ENCODE measurements around the gene BIN1.

The BIN1 gene

DNA sequence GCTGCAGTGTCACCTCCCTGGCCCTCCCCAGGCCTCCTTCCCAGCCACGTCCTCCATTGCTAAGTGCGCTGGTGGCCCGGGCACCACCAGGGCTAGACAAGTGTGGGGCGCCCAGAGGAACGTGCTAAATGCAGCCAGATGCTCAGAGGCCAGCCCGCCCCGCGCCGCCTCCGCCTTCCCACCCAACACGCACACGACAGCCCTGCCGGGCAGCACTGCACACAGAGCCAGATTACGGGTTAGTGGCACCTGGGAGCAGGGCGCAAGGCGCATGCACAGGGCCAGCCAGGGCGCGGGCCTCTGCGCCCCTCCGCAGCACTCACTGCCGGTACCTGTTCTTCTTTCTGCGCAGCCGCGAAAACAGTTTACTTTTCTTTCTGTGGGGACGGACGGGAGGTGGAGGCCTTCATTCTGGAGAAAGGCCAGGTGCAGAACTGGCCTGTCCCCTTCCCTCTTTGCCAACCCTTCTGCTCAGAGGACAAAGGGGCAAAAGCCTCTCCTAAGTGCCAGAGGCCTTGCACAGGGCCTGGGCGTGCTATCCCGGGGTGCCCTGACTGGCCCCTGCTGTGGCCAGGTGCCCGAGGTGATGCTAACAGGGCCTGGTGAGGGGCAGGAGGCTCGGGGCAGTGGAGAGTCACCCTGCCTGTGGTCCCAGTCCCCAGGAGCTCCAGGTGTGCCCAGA is 46.5 kb downstream of the BIN1 start:
- no peak for DNase-seq (ENCODE audit: low read depth in 2 of 2, low spot score in 1 of 2)

DNA sequence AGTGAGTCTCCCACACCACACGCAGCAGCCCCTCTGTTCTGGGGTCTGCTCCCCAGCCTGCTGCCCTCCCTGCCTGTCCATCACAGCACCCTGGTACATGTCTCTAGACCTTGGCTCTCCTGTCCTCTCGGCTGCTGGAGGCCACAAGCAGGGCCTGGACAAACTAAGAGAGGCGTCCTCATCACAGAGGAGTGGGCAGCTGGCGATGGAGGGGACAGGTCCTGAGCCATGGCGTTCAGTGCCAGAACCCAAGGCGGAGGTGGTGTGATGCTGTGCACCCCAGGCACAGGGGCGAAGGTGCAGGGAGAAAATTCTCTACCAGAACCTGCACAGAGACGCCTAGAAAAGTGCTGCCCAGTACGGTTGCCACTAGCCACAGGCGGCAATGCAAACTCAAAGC is 47.4 kb downstream of the BIN1 start:
- DNase-seq (ENCODE audit: low read depth in 2 of 2, low spot score in 1 of 2) = no peak

DNA sequence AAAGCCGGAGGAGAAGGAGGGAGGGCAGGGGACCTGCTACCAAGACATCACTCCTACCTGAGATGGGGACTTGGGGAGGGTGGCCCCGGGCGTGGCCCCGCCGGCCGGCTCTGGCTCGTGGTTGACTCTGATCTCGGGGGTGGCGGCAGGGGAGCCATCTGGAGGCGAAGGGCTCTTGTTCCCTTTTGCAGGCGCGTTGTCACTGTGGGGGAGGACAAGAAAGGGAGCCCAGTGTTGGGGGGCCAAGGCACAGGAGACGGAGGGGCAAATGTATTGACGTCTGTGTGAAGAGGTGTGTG is 48.1 kb downstream of the BIN1 start:
- DNase-seq (ENCODE audit: low read depth in 2 of 2, low spot score in 1 of 2) = no peak

- DNase-seq (ENCODE audit: low read depth in 2 of 2, low spot score in 1 of 2) = no peak
Observed at GRCh38 chr2:127058246-127058953, 48.6 kb downstream of the BIN1 start.

DNA sequence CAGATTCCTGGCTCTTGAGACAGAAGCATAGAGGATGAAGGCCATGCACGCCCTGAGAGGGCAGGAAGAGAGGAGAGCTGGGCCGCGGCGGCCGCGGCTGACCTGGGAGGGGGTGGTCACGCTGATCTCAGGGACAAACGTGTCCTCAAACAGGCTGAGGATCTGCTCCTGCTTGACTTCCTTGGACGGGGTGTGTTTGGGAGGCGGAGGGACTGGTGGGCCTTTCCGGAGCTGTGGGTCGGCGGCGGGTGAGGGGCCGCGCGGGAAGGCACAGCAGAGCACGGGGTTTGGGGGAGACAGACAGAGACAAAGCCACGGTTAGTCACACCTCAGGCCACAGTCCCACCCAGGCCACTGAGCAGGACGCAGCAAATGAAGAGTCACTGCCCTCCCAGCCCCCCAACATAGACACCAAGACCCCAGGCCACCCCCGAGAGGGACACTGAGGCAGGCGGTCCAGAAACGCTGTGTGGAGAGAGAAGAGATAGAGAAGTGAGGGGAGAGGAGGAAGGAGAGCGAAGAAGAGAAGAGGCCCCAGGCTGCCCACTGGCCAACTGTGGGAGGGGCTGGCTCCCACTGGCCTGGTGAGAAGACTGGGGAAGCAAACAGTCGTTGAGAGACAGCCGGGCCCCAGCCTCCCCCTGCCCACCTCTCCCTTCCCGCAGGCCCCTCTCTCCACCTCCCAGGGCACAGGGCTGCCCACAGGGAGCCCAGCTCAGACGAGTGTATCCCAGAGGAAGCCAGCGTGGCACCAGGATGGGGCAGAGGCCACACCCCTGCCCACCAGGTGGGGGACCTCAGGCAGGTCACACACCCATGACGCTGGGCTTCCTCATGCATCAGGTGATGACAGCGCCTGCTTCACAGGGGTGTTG is 49.3 kb downstream of the BIN1 start:
- DNase-seq (ENCODE audit: low read depth in 2 of 2, low spot score in 1 of 2) = no peak

- DNase-seq (ENCODE audit: low read depth in 2 of 2, low spot score in 1 of 2) = no peak
Observed at GRCh38 chr2:127056631-127057370, 50.2 kb downstream of the BIN1 start.

DNA sequence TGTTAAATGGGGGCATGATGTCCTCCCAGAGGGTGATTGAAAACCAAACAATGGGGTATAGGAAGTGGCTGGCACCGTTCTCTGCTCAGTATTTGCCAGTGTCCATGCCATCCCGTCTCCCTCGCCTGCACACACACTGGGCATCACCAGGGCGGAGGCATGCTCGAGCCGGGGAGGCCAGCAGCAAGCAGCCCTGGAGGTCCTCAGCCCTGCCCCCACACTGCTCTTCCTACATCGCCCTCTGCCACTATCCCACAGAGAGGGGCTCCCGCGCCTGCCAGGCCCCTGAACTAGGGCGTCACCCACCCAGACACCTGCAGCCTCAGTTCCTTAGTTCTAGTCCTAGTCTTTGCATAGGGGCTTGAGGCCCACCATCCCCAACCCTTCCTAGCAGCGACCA is 50.9 kb downstream of the BIN1 start:
- no peak for DNase-seq (ENCODE audit: low read depth in 2 of 2, low spot score in 1 of 2)

GRCh38 chr2:127055786-127056076 is 51.2 kb downstream of the BIN1 start:
- no peak for DNase-seq (ENCODE audit: low read depth in 2 of 2, low spot score in 1 of 2)

- DNase-seq (ENCODE audit: low read depth in 2 of 2, low spot score in 1 of 2) = no peak
Observed at GRCh38 chr2:127054996-127055785, 51.8 kb downstream of the BIN1 start.

- DNase-seq (ENCODE audit: low read depth in 2 of 2, low spot score in 1 of 2) = no peak
Observed at GRCh38 chr2:127054604-127054930, 52.4 kb downstream of the BIN1 start.

DNA sequence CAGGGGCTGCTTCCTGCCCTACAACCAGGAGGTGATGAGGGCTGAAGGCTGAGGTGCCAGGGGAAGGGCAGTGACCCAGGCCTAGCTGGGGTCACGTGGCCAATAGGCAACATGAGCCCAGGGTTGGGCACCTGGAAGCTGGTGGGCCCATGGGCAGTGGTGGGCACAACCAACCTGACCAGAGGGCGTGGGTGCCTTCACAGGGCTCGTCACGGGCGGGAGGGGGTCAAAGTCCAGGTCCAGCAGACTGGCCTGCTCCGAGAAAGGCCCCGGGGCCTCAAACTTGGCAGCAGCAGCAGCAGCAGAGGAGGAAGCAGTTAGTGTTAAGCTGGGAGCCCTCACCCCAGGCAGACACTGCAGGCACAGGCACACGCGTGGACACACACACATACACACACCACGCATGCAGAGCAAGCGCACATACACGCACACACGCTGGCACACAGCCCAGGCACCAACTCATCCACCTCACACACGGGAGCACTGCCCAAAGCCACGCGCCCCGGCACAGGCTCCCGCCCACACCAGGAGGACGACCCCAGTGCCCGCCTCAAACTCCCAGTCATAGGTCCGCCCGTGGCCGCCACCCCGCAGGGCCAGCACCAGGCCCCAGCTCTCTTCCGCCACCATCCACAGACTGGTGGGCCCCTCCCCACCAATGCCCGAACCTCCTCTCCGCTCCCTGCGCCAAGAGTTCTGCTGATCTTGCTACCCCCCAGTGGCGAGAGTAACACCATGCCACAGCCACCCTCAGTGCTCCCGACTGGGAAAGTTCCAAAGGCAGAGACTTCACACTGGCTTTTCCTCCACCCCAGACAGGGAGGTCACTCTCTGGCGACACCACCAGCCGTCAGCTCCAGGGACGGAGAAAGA is 53.0 kb downstream of the BIN1 start:
- no peak for DNase-seq (ENCODE audit: low read depth in 2 of 2, low spot score in 1 of 2)

- no peak for DNase-seq (ENCODE audit: low read depth in 2 of 2, low spot score in 1 of 2)
Observed at GRCh38 chr2:127052771-127053691, 53.9 kb downstream of the BIN1 start.

DNA sequence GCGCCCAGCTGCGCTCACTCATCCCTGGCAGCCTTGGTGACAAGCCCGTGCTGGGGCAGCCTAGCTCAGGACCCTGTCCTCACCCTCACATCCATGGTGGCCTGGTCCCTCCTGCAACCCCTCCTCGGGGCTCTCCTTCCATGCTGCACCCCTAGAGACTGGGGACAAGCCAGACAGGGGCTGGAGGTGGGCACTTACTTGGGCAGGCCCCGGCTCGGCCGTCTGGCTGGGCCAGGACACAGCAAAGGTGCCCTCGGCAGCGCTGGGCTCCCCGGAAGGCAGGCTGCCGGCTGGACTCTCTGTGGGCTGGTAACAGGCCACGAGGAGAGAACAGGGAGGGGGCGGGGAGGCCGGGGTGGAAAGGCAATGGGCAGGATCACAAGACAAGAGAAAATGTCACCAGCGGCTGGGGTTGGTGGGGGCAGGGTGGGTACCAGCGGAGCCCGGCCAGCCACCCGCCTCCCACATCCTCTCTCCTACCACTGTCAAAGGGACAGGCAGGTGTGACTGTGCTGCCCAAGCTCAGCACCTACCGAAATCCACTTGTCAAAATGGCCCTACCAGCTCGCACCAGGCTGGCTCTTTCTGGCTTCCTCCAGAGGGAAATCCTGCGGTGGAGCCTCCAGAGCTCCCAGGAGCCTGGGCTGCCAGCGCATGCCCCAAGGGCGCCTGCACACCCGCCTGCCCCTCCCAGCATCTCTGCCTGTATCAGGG is 54.7 kb downstream of the BIN1 start:
- DNase-seq (ENCODE audit: low read depth in 2 of 2, low spot score in 1 of 2) = no peak

DNA sequence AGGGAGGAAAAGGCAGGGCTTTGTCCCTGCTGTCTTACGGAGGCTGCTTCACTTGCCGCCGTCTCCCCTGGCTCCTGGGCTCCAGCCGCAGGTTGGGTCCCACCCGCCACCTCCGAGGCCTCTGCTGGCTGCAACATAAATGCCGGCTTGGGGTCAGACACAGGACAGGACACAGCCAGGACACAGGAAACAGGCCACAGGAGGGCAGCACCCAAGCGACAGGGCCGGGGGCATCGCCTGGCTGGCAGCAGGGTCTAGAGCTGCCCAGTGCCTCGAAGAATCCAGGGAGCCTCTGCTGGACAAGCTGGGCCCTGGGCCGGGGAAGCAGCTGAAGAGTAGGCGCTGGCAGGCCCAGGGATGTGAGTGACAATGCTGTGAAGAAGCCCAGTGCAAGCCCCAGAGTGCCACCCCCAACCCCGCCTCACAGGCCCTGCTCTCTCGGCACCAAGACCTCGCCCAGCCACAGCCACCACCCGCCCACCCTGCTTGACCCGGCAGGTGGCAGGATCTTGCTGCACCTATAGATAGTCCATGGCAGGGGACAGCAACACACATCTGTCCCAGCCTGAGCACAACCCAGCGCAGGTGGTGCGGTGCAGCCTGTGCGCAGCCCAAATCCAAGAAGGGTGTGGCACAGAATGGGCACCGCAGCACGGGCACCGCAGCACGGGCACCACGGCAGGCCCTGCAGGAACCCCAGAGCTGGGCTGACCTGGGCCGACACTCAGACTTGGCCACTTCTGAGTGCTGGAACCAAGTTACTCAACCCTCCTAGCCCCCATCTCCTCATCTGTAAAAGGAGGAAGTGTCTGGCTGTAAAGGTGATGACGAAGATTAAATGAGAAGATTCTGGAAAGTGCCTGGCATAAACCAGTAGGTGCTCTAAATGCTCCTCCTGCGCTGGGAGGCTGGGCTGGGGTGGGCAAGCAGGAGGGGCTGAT is 55.6 kb downstream of the BIN1 start:
- no peak for DNase-seq (ENCODE audit: low read depth in 2 of 2, low spot score in 1 of 2)

GRCh38 chr2:127050803-127051115 is 56.2 kb downstream of the BIN1 start:
- no peak for DNase-seq (ENCODE audit: low read depth in 2 of 2, low spot score in 1 of 2)

DNA sequence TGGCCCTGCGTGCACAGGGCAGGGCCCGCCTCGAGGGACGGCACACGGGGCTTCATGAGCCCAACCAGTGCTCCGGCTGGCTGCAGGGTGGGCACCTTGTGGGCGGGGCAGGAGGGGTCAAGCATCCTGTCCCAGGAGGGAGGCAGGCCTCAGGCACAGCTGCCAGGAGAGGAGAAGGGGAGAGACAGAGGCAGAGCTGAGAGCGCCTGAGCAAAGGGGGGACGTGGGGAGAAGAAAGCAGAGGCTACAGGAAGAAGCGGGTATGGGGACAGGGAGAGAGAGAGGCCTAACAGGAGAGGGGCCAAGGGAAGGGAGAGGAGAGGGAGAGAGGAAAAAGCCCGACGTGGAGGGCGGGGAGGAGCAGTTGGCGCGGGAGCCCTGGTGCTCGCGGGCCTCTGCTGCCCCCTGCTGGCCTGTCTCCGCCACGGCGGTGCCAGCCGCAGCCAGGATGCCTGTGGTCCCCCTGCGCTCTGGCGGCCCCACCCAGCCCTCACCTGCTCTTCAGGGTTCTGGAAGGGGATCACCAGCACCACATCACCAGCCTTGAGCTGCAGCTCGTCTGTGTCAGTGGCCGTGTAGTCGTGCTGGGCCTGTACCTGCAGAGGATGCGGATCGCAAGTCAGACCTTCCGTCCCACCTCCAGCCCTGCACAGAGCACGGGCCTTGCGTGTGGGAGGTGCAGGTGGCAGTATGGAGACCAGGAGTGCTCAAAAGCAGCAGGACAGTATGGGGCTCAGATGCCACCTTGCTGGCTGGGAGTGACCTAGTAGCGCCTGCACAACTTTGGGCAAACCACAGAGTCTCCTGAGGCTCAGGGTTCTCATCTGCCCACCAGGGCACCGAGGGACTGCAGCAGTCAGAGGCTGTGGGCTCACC is 56.8 kb downstream of the BIN1 start:
- peak in 1 of 2 donors; percentile 31 for DNase-seq (ENCODE audit: low read depth in 2 of 2, low spot score in 1 of 2)
